Ishikawa (cell line): ENCODE results near the gene OR2H1.

Source experiments
- CREB1 ChIP-seq: IDR thresholded peaks from 2 replicates; pipeline ENCODE4 v1.6.1; 2012; ENCODE audit warnings: low read depth
- EGR1 ChIP-seq: IDR thresholded peaks from 2 replicates; pipeline ENCODE4 v1.6.1; 2012
- NFIC ChIP-seq: IDR thresholded peaks from 2 replicates; pipeline ENCODE4 v1.6.1; 2012
- TAF1 ChIP-seq: IDR thresholded peaks from 2 replicates; pipeline ENCODE4 v1.6.1; 2012; ENCODE audit warnings: low read depth, mild to moderate bottlenecking

DNA sequence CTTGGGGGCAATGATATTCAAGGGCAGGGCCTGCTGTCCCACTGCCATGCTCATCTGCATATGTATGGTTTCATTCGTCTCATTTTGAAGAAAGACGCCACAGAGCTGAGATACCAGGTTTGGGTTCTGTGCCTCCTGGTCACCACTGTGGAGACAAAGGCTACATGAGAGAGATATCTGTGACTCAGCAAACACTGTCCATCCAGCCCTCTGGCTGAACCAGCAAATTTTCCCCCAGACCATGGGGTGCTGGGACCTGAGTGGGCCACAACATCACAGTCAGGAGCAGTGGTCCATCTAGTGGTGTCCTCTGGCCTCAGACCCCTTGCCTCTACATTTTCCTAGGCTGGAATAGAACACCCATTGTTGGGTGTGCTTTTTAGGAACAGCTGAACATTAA is 30.7 kb downstream of the OR2H1 start, which contains the start of gene MAS1L:
- TF ChIP-seq EGR1 = no peak
- no peak for TF ChIP-seq TAF1
- TF ChIP-seq CREB1 = no peak
- no peak for TF ChIP-seq NFIC
